BJ (cell line): ENCODE data around the gene PXK. TPM values are rescaled to one million over a fixed set of nuclear protein-coding genes. Genes with fewer than 3 reads are reported as not detected.

ENCODE experiments used
- CTCF ChIA-PET: fragments of 350-600 bp; formaldehyde crosslinking; extraction: SDS; loops from one replicate; lab custom pipeline; 2021; ENCODE audit warnings: antibody characterized with exemption, inconsistent platforms; lab: Yijun Ruan, JAX
- POLR2A ChIA-PET: fragments of 300-600 bp; sonication (Branson Sonifier 250); formaldehyde crosslinking; extraction: SDS; loops from one replicate; lab custom pipeline; 2021; ENCODE audit warnings: antibody characterized with exemption; lab: Charles Lee
- DNase-seq: peaks from one replicate; pipeline ENCODE4 v3.0.0-alpha.2; 2011; ENCODE audit warnings: low read depth
- H3K27me3 ChIP-seq: 2 replicates; pipeline ENCODE4 v1.6.0; 2011; ENCODE audit warnings: low read length; ENCODE audit not compliant: control insufficient read depth, insufficient read depth
- H3K36me3 ChIP-seq: 2 replicates; pipeline ENCODE4 v1.5.1; 2011; ENCODE audit warnings: low read length; ENCODE audit not compliant: control insufficient read depth, insufficient read depth
- H3K4me3 ChIP-seq: 2 replicates; pipeline ENCODE4 v1.5.1; 2011; ENCODE audit warnings: low read depth, mild to moderate bottlenecking, control low read depth, low read length
- CTCF ChIP-seq: IDR thresholded peaks from 2 replicates; pipeline ENCODE4 v1.5.1; 2011; ENCODE audit warnings: low read depth, mild to moderate bottlenecking, control low read depth, inconsistent platforms, low read length, moderate library complexity; ENCODE audit not compliant: insufficient read depth
- polyA plus RNA-seq: library from polyadenylated mRNA; depleted of rRNA; stranded (reverse); fragments of >200 nt; gene quantifications from 2 replicates; pipeline ENCODE4 v1.2.3, GENCODE V29; 2011

PXK gene
- polyA plus RNA-seq, 1 experiment, result 36.4 TPM

- H3K4me3 ChIP-seq, result no peak overlapping the region
- peak; percentile 42 for TF ChIP-seq CTCF
- no peaks in the 10 kb centered on the region for H3K27me3 ChIP-seq
- H3K36me3 ChIP-seq, result peaks cover 12% of the 10 kb centered on the region
- DNase-seq, result no peak
- ChIA-PET CTCF (interaction anchor here (1.2 to 1.8 kb wide), 3 partner anchors 69 to 102 kb away, joined by 3 to 6 read pairs (median 4); partner anchors contain the start of gene KCTD6), POLR2A (no interaction called here)
These were observed 90.1 kb downstream of the PXK start for GRCh38 chr3:58422756-58423325.

- ChIA-PET CTCF (interaction anchor here (0.8 to 3.2 kb wide), 4 partner anchors 9 to 113 kb away, joined by 3 to 10 read pairs (median 4); partner anchors contain the start of genes ACOX2, PDHB and PXK), POLR2A (interaction anchor here (0.6 kb wide), 1 partner anchor 72 kb away, joined by 3 read pairs; no protein-coding TSS in a partner anchor)
- no peak for DNase-seq
- no peak for TF ChIP-seq CTCF
- no peaks in the 10 kb centered on the region for H3K27me3 ChIP-seq
- H3K36me3 ChIP-seq, result peaks cover 13% of the 10 kb centered on the region
- H3K4me3 ChIP-seq, result no peak overlapping the region
These were observed 91.9 kb downstream of the PXK start for GRCh38 chr3:58424613-58425012.

- ChIA-PET CTCF (interaction anchor here (0.6 to 3.2 kb wide), 8 partner anchors 9 to 205 kb away, joined by 3 to 10 read pairs (median 3); partner anchors contain the start of genes ACOX2 and PXK), POLR2A (no interaction called here)
- H3K4me3 ChIP-seq, result no peak overlapping the region
- no peaks in the 10 kb centered on the region for H3K27me3 ChIP-seq
- TF ChIP-seq CTCF, result no peak
- no peak for DNase-seq
- peaks cover 16% of the 10 kb centered on the region for H3K36me3 ChIP-seq
These were observed 93.1 kb downstream of the PXK start for GRCh38 chr3:58425782-58426181.

GRCh38 chr3:58427661-58428361 lies 95.1 kb downstream of the PXK start:
- Histone ChIP-seq H3K36me3 (peaks cover 13% of the 10 kb centered on the region), H3K4me3 (no peak overlapping the region), H3K27me3 (no peaks in the 10 kb centered on the region)
- TF ChIP-seq CTCF, result no peak
- no peak for DNase-seq
- CTCF ChIA-PET, result interaction anchor here (1.4 to 3.0 kb wide), 2 partner anchors 7 to 12 kb away, joined by 5 to 7 read pairs; no protein-coding TSS in a partner anchor
- POLR2A ChIA-PET, result no interaction called here

- POLR2A ChIA-PET, result no interaction called here
- CTCF ChIA-PET, result interaction anchor here (0.7 to 3.0 kb wide), 3 partner anchors 9 to 62 kb away, joined by 3 to 7 read pairs (median 3); no protein-coding TSS in a partner anchor
These were observed 97.0 kb downstream of the PXK start for GRCh38 chr3:58429657-58430056.

More at GRCh38 chr3:58429657-58430056, 97.0 kb downstream of the PXK start:
- Histone ChIP-seq H3K4me3 (no peak overlapping the region), H3K27me3 (no peaks in the 10 kb centered on the region), H3K36me3 (peaks cover 11% of the 10 kb centered on the region)
- DNase-seq, result no peak
- no peak for TF ChIP-seq CTCF
